ENCODE results near the gene KCNK6. TPM values are rescaled to one million over a fixed set of nuclear protein-coding genes. Genes with fewer than 3 reads are reported as not detected.
A peak's percentile ranks its signal among the peaks of the same experiment; 100 is the strongest.

KCNK6 gene
- total and polyA plus RNA-seq, 7 donors, result 0.21 to 0.69 (median 0.54) TPM

DNA sequence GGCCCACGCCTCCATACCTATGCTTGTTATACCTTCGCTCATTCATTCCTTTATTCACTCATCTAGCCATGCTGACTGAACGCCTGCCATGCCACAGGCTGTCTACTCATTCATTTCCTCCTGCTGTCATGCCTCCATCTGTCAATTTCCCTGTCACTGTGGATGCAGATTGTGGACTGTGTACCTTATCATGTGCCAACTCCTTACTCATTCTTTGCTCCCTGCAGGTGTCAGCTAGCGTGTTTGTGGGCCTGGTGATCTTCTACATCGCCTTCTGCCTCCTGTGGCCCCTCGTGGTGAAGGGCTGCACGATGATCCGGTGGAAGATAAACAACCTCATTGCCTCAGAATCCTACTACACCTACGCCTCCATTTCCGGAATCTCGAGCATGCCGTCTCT lies 50.7 kb downstream of the KCNK6 start:
- H3K27ac ChIP-seq, result no peak overlapping the region
- peaks cover 0 to 7% (median 2%) of the 10 kb centered on the region in 3 donors for H3K27me3 ChIP-seq (ENCODE audit: insufficient read depth in 3 of 3, low read length in 2 of 3)
- intact Hi-C loops (cut with DNase I), result loop anchor here in 1 of 2 donors (2.0 kb wide), 1 partner anchor 31 kb away; no protein-coding TSS in a partner anchor
- TF ChIP-seq, protein P1, sequence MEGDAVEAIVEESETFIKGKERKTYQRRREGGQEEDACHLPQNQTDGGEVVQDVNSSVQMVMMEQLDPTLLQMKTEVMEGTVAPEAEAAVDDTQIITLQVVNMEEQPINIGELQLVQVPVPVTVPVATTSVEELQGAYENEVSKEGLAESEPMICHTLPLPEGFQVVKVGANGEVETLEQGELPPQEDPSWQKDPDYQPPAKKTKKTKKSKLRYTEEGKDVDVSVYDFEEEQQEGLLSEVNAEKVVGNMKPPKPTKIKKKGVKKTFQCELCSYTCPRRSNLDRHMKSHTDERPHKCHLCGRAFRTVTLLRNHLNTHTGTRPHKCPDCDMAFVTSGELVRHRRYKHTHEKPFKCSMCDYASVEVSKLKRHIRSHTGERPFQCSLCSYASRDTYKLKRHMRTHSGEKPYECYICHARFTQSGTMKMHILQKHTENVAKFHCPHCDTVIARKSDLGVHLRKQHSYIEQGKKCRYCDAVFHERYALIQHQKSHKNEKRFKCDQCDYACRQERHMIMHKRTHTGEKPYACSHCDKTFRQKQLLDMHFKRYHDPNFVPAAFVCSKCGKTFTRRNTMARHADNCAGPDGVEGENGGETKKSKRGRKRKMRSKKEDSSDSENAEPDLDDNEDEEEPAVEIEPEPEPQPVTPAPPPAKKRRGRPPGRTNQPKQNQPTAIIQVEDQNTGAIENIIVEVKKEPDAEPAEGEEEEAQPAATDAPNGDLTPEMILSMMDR (IDR thresholded peaks at IDR 0.05), result no peak
- H3K36me3 ChIP-seq (ENCODE audit: insufficient read depth in 1 of 2, low read depth in 1 of 2), result no peaks in the 10 kb centered on the region
- H3K4me1 ChIP-seq, result peaks cover 5% of the 10 kb centered on the region
- DNase-seq (no peak), ATAC-seq (no peak)
- H3K4me3 ChIP-seq, result no peak overlapping the region
- H3K9me3 ChIP-seq, result no peaks in the 10 kb centered on the region
- WGBS, 3 donors, result 66 to 72% (median 71%) methylated on average over 12 of the region's 12 CpGs

DNA sequence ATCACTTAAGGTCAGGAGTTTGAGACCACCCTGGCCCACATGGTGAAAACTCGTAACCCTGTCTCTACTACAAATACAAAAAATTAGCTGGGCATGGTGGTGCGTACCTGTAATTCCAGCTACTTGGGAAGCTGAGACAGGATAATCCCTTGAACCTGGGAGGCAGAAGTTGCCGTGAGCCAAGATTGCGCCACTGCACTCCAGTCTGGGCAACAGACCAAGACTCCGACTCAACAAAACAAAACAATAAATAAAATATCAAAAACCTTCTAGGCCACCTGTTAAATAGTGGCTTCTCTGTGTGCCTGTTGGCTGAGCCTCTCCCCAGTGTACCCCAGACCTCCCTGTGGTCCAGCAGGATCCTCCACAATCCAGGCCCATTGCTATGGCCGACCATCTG lies 51.4 kb downstream of the KCNK6 start:
- TF ChIP-seq, protein P1 (IDR thresholded peaks at IDR 0.05), result no peak
- Histone ChIP-seq H3K4me3 (no peak overlapping the region), H3K27me3 (ENCODE audit: insufficient read depth in 3 of 3, low read length in 2 of 3) (peaks cover 0 to 5% (median 2%) of the 10 kb centered on the region in 3 donors), H3K9me3 (no peaks in the 10 kb centered on the region), H3K36me3 (ENCODE audit: insufficient read depth in 1 of 2, low read depth in 1 of 2) (no peaks in the 10 kb centered on the region), H3K4me1 (peaks cover 8% of the 10 kb centered on the region), H3K27ac (no peak overlapping the region)
- ATAC-seq, result no peak
- intact Hi-C loops (cut with DNase I), result loop anchor here in 1 of 2 donors (2.0 kb wide), 1 partner anchor 32 kb away; no protein-coding TSS in a partner anchor
- no peak for DNase-seq
- WGBS, 3 donors, result 66 to 69% (median 67%) methylated on average over 6 of the region's 6 CpGs

DNA sequence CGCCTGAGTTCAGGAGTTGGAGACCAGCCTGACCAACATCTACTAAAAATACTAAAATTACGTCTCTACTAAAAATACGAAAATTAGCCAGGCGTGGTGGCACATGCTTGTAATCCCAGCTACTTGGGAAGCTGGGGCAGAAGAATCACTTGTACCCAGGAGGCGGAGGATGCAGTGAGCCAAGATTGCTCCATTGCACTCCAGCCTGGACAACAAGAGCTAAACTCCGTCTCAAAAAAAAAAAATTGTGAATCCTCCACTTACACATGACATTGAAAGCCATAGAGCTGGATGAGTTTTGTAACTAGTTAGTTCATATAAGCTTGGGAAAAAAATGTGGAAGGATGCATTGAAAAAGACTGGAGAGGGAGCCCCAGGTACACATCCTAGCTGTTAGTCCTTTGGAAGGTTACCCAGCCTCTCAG lies 54.3 kb downstream of the KCNK6 start:
- Histone ChIP-seq H3K27ac (peak overlapping the region; percentile 99), H3K4me1 (peaks cover 28% of the 10 kb centered on the region), H3K4me3 (peak overlapping the region; percentile 94), H3K36me3 (ENCODE audit: insufficient read depth in 1 of 2, low read depth in 1 of 2) (peaks cover under 1 to 28% of the 10 kb centered on the region in 2 donors), H3K9me3 (no peaks in the 10 kb centered on the region), H3K27me3 (ENCODE audit: insufficient read depth in 3 of 3, low read length in 2 of 3) (no peaks in the 10 kb centered on the region)
- WGBS, 3 donors, result 50 to 64% (median 53%) methylated on average over 6 of the region's 6 CpGs
- ATAC-seq, result no peak
- no peak for DNase-seq
- intact Hi-C loops (cut with DNase I), result loop anchor here in 1 of 2 donors (2.0 kb wide), 1 partner anchor 37 kb away; no protein-coding TSS in a partner anchor
- TF ChIP-seq, protein P1 (IDR thresholded peaks at IDR 0.05), result no peak

DNA sequence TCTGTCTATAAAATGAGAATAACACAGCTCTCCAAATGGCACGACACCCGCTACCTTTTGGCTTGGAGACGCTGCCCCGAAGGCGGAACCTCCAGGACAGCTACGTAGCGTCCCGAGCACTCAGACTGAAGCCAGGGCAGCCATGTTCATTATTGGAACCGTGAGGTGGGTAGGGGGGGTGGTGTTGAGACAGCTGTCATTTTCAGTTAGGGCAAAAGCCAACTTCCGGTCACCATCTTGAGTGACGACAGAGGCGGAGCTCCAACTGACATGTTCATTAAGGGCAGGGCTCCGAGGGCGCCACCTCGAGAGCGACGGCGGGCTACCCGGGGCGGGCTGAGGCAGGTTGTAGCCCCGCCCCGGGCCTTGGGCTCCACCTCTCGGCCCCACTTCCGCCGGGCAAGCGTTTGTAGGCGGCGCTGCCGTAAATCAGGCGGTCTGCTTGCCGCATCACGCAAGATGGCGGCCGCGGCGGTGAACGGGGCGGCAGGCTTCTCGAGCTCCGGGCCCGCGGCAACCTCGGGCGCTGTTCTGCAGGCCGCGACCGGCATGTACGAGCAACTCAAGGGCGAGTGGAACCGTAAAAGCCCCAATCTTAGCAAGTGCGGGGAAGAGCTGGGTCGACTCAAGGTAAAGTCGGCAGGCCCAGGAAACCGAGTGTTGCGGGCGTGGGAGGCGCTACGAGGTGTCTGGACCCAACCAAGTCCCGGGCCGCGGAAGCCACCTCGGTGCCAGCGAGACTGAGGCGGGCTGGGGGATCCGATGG lies 54.9 kb downstream of the KCNK6 start, which contains the start of gene PSMD8:
Gene PSMD8, plus strand, starts transcription at position 240 of the 766 bp plus-strand sequence. Its CDS starts 31 bp downstream, at position 271.
- Histone ChIP-seq H3K4me3 (peak within 1 kb of the TSS; percentile 94), H3K4me1 (peaks cover 28% of the 10 kb centered on the region), H3K36me3 (ENCODE audit: insufficient read depth in 1 of 2, low read depth in 1 of 2) (peaks cover 5 to 34% of the 10 kb centered on the region in 2 donors), H3K27ac (peak within 1 kb of the TSS; percentile 99), H3K27me3 (ENCODE audit: insufficient read depth in 3 of 3, low read length in 2 of 3) (no peaks in the 10 kb centered on the region), H3K9me3 (no peaks in the 10 kb centered on the region)
- TF ChIP-seq, protein P1 (IDR thresholded peaks at IDR 0.05), result no peak
- ATAC-seq, result peak; percentile 86 to 93 (median 90)
- 0 to 1% (median 1%) methylated on average over 65 of the region's 65 CpGs for WGBS, 3 donors
- DNase-seq, result peak; percentile 99
- intact Hi-C loops (cut with DNase I), result no loop called here

Data from psoas muscle (tissue), 8 donors.